HUES48 (cell line): Measurements from ENCODE around the gene DYRK1A.

Experiments used
- H3K27ac ChIP-seq: one replicate; pipeline ENCODE4 v1.7.0; 2013; ENCODE audit warnings: low read depth, low read length, inconsistent platforms
- H3K27me3 ChIP-seq: 2 replicates; pipeline ENCODE4 v1.6.1; 2013; ENCODE audit warnings: mild to moderate bottlenecking, low read length; ENCODE audit not compliant: control insufficient read depth, insufficient read depth
- H3K36me3 ChIP-seq: 2 replicates; pipeline ENCODE4 v1.6.1; 2013; ENCODE audit warnings: low read length; ENCODE audit not compliant: control insufficient read depth, insufficient read depth
- H3K4me1 ChIP-seq: 2 replicates; pipeline ENCODE4 v1.6.1; 2013; ENCODE audit warnings: mild to moderate bottlenecking, low read length; ENCODE audit not compliant: control insufficient read depth, insufficient read depth
- H3K4me3 ChIP-seq: 2 replicates; pipeline ENCODE4 v1.5.1; 2013; ENCODE audit warnings: mild to moderate bottlenecking, low read depth, low read length
- H3K9ac ChIP-seq: 2 replicates; pipeline ENCODE4 v1.6.1; 2013; ENCODE audit warnings: mild to moderate bottlenecking, low read depth, low read length, moderate library complexity
- H3K9me3 ChIP-seq: 2 replicates; pipeline ENCODE4 v1.6.1; 2013; ENCODE audit warnings: low read length; ENCODE audit not compliant: control insufficient read depth, insufficient read depth

Gene DYRK1A

DNA sequence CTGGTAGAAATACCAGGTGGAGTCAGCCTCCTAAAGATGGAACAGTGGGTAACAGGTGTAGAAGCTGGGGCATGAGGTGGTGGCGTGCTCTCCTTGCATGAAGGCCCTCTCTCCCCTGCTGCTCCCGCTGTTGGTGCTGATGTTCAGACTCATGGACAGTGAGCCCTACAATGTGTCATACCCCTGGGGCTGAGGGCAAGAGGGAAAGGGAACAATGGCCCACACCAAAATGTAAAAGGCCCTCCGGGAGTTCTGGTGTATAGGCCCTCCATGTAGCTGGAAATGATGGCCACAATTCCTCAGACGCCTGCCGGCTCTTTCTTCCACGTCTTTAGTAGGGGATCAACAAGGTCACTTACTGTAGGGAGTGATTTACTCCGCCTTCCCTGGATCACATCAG lies 194.9 kb downstream of the DYRK1A start:
- Histone ChIP-seq H3K27ac (no peak overlapping the region), H3K27me3 (peaks cover 14% of the 10 kb centered on the region), H3K36me3 (no peaks in the 10 kb centered on the region), H3K4me1 (peaks cover 12% of the 10 kb centered on the region), H3K4me3 (no peak overlapping the region), H3K9ac (no peak overlapping the region), H3K9me3 (no peaks in the 10 kb centered on the region)

DNA sequence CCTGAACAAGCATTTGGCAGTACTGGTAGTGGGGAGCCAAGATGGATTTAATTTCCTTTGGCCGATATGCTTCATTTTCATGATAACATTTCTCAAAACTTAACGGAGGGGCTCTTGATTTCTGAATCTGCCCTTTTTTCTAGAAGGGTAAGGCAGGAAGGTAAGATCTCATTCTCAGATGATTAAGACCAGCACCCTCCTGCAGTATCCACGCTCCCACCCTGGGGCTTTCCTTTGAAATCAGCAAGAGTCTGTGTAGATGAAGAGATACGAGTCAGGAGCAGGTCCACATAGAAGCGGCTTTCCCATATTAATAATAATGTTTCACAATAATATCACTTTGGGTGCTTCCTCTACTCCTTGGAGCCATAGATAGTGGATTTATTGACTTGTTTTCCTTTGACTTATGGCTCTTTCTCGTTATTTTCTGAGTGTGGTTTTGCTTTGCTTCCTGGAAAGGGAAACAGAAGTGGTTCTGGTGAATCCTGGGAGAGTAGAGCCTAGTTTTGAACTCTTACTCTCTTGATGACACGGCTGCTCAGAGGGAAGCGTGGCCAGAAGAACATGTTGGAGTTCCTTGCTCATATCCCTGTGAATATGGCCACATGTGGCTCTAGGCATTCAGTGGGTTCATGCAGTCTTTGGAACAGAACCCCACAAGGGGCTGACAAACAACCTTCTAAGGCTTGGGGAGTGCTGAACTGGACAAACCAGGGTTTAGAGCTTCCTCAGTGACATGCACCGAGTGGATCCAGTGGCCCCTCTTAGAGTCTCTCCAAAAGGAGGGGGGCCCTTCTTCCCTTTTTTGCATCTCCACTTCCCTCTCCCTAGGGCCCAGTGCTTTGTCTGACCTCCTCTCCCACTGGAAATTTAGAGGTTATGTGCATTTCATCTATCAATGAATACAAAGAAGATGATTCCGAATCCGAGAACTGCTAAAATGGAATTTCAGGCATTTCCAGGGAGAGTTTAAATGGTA lies 195.7 kb downstream of the DYRK1A start:
- H3K4me1 ChIP-seq: peaks cover 12% of the 10 kb centered on the region
- no peak overlapping the region for H3K4me3 ChIP-seq
- no peak overlapping the region for H3K9ac ChIP-seq
- H3K27ac ChIP-seq: no peak overlapping the region
- H3K9me3 ChIP-seq: no peaks in the 10 kb centered on the region
- no peaks in the 10 kb centered on the region for H3K36me3 ChIP-seq
- peaks cover 14% of the 10 kb centered on the region for H3K27me3 ChIP-seq

DNA sequence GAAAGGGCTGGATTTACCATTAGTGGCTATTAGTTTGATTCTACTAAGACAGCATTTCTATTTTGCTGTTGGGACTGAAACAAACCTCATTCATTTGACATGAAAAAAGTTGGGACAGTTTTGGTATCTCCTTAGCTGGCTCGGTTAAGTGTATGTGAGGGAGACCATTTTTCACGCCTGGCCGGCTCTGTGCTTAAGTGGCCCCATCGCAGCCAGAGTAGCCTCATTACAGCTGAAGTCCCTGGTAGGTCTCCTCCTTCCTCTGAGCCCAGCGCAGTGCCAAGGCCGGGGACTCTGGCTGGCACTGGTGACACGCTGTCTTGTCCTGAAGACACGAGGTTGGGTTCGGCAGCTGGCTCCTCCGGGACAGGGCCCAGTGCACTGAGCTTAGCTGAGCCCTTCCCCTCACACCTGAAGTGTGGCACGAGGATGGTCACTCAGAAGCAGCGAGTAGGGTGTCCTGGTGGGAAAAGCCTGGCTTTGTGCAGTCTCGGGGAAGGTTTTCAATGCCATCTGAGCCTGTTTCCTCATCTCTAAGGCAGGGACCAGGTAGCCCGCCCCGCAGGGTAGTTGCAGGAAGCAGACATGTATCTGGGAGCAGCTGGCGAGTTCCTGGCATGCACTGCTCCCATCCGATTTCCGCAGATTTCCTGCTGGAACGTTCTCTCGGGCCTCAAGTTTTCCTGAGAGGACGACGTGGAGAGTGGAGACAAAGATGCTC lies 196.5 kb downstream of the DYRK1A start:
- Histone ChIP-seq H3K27ac (peak overlapping the region; percentile 82), H3K4me3 (peak overlapping the region; percentile 48), H3K27me3 (peaks cover 14% of the 10 kb centered on the region), H3K4me1 (peaks cover 12% of the 10 kb centered on the region), H3K9me3 (no peaks in the 10 kb centered on the region), H3K9ac (peak overlapping the region; percentile 27; the same call in 1 of the 2 replicates), H3K36me3 (no peaks in the 10 kb centered on the region)

DNA sequence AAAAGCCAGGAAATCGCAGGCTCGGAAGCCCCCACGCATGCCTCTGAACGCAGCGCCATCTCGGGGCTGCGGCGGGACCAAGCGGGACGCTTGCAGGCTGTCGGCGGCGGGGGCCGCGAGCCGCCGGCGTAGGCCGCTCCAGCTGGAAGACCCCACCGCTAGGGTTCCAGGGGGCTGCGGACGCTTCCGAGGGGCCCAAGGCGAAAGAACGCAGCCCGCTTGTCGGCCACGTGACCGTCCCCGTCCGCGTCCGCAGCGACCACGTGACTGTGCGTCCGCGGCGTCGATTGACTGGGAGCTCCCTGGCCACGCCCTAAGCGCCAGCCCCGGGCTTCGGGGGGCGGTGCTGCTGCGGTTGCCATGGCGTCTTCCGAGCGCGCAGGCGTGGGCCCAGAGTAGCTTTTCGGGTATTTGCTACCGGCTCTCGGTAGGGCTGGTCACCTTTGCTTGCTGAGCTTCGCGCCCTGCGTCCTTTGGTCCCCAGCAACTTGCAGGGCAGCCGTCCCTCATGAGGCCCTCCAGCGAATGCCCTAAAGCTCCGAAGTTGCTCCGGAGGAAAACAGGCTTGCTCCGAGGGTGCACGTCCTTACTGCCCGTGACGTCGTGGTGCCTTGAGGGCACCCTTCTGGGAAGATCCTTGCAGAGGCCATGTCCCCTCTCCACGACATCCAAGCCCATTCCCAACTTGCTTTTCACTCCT lies 197.2 kb downstream of the DYRK1A start:
- peak overlapping the region; percentile 27 for H3K9ac ChIP-seq
- H3K36me3 ChIP-seq: no peaks in the 10 kb centered on the region
- peaks cover 14% of the 10 kb centered on the region for H3K27me3 ChIP-seq
- peak overlapping the region; percentile 48 for H3K4me3 ChIP-seq
- H3K9me3 ChIP-seq: no peaks in the 10 kb centered on the region
- peak overlapping the region; percentile 82 for H3K27ac ChIP-seq
- peaks cover 12% of the 10 kb centered on the region for H3K4me1 ChIP-seq

DNA sequence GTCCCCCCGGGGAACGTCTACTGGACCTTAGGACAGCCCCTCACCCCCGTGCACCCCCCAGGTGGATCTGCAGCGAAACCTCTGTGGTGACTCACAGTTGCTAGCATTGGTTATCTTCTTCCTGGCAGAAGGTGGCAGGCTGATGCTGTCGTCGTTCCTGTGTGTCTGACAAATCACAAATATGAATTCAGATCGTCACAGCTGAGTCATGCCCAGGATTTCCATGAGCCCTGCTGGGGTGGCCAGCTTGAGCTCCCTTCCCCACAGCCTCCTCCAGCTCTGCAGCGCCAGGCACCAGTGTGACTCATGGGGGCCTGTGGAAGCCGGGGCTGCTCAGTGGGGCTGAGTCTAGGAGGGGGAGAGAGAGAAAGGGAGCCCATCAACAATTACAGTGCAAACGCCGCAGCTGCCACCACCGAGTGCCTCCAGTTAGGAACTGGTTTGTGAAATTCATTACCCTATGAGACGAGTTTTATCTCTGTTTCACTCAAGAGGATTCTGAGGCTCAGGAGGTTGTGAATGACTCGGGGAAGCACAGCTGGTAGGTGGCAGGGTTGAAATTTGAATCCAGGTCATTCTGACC lies 197.9 kb downstream of the DYRK1A start:
- Histone ChIP-seq H3K36me3 (no peaks in the 10 kb centered on the region), H3K9me3 (no peaks in the 10 kb centered on the region), H3K9ac (peak overlapping the region; percentile 3), H3K27ac (peak overlapping the region; percentile 82), H3K4me1 (peaks cover 12% of the 10 kb centered on the region), H3K27me3 (peaks cover 14% of the 10 kb centered on the region), H3K4me3 (peak overlapping the region; percentile 48)

DNA sequence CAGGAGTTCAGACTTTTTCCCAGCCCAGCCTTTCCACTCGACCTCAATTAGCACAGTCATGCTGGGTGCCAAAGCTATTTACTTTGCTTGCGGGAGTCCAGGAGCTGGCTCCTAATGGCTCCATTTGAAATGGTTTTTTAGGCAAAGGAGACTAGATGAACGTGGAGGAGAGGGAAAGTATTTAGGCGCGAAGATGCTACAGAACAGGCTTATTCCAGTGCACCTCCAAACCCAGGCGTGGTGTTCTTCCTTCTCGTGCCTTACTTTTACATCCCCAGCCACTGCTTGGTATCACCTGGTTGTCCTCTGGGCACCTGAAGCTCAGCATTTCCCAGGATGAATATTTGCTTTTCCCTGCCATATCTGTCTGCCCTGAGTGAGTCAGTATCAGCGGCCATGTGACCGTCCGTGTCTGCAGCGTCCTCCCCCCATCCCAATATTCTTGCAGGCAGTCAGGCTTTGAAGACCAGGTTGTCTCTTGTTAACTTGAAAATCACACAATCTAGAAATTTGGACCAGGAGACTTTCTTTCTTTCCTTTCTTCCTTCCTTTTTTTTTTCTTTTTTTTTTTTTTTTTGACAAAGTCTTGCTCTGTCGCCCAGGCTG lies 198.5 kb downstream of the DYRK1A start:
- Histone ChIP-seq H3K36me3 (no peaks in the 10 kb centered on the region), H3K27me3 (peaks cover 14% of the 10 kb centered on the region), H3K9me3 (no peaks in the 10 kb centered on the region), H3K4me1 (peaks cover 12% of the 10 kb centered on the region), H3K4me3 (no peak overlapping the region; the same call in 1 of the 2 replicates), H3K9ac (no peak overlapping the region), H3K27ac (peak overlapping the region; percentile 82)

DNA sequence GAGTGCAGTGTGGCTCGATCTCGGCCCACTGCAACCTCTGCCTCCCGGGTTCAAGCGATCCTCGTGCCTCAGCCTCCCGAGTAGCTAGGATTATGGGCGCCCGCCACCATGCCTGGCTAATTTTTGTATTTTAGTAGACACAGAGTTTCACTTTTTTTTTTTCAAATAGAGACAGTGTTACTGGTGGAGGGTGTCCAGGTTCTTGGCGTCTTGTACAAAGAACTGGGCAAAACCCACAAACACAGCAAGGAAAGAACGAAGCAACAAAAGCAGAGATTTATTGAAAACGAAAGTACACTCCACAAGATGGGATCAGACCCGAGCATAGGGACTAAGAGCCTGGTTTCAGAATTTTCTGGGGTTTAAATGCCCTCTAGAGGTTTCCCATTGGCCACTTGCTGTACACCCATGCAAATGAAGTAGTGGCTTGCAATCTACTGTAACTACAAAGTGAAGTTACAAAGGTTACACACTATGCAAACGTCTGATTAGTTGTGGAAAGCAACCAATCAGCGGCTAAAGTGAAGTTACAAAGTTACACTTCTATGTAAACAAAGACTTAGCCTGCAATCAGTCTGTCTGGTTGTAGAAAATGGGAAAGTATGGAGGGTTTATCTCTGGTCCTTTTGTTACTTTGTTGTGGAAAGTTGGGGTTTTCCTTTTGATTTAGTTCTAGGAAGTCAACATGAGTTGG lies 199.1 kb downstream of the DYRK1A start:
- H3K27ac ChIP-seq: no peak overlapping the region
- peaks cover 12% of the 10 kb centered on the region for H3K4me1 ChIP-seq
- no peaks in the 10 kb centered on the region for H3K9me3 ChIP-seq
- H3K4me3 ChIP-seq: no peak overlapping the region
- H3K9ac ChIP-seq: no peak overlapping the region
- peaks cover 14% of the 10 kb centered on the region for H3K27me3 ChIP-seq
- no peaks in the 10 kb centered on the region for H3K36me3 ChIP-seq

DNA sequence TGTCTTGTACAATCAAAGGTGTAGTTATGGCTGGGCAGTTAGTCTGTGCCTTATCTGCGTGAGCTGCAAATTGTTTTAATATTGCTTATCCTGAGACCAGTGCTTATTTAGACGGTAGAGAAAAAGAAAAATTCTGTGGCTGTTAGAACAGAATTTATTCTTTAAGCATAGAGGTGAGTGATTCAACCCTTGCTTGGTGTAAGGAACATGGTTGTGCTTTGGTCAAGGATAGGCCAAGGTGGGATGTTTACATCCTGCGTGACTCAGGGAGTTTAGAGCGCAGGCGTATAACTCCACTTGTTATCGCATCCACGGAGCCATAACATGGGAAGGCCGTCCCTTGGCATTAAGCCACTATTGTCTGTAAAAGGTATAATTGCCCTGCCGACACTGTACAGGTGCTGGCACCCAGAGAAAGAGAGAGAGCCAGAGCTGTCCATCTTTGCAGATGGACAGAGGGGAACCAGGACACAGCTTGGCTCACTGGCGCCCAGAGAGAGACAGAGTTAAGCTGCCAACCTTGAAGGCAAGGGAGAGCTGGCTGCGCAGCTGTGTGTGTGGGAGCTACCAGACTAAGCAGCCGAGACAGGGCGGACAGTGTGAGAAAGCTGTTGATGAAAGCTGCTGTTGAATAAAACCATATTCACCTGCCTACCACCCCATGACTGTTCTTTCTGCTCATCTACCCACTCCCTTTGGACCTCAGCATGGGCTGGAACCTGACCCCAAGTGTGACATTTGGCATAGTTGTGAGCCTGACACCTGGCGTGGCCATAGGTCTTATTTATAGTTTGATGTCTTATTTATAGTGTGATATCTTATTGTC lies 200.4 kb downstream of the DYRK1A start:
- H3K27ac ChIP-seq: no peak overlapping the region
- H3K4me3 ChIP-seq: no peak overlapping the region
- peaks cover 12% of the 10 kb centered on the region for H3K4me1 ChIP-seq

DNA sequence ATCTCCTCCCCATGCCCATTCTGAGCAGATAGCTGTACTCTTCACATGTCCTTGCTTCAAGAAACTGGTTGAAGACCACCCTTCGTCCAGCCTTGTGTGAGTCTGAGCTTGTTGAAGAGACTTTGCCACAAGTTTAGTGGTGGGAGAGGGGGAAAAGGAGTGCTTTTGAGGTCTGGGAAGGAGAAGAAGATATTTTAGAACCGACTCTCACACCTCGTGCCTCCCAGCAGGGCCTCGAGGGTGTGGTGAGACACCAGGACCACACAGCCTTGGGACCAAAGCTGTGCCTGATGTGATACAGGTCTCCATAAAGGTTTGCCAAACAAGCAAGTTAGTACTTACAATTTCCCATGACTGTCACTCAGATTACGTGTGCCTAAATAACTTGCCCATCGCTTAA lies 201.8 kb downstream of the DYRK1A start:
- H3K9me3 ChIP-seq: no peaks in the 10 kb centered on the region
- H3K9ac ChIP-seq: no peak overlapping the region
- no peaks in the 10 kb centered on the region for H3K36me3 ChIP-seq
- H3K27me3 ChIP-seq: 0 out of 2 replicates have a peak, but pooled peaks cover under 1% of the 10 kb centered on the region
- no peak overlapping the region for H3K4me3 ChIP-seq
- H3K4me1 ChIP-seq: peaks cover 12% of the 10 kb centered on the region
- H3K27ac ChIP-seq: no peak overlapping the region

More for the DNA sequence above, 200.4 kb downstream of the DYRK1A start:
- H3K9me3 ChIP-seq: no peaks in the 10 kb centered on the region
- no peak overlapping the region for H3K9ac ChIP-seq
- peaks cover 14% of the 10 kb centered on the region for H3K27me3 ChIP-seq
- H3K36me3 ChIP-seq: no peaks in the 10 kb centered on the region
